SK-N-SH treated with all-trans-retinoic acid at 6 μM for 48 hours (cell line): Measurements from ENCODE around the gene SRPK2.

Experiments
- ATAC-seq: fragments of 200-7000 bp; cut with Tn5 transposase; 3 replicates; pipeline ENCODE4 v1.9.1; 2020; ENCODE audit warnings: mild to moderate bottlenecking, moderate library complexity
- ARNTL ChIP-seq: fragments of 450-650 bp; formaldehyde crosslinking; IDR thresholded peaks from 2 replicates; pipeline ENCODE4 v1.5.0; 2020; ENCODE audit warnings: low read depth, mild to moderate bottlenecking, moderate library complexity, borderline replicate concordance
- BACH2 ChIP-seq: fragments of 250-450 bp; sonication (Bioruptor Pico); IDR thresholded peaks from 2 replicates; pipeline ENCODE4 v1.9.0; 2021; ENCODE audit warnings: mild to moderate bottlenecking, borderline replicate concordance
- CSDC2 ChIP-seq: fragments of 250-450 bp; sonication (Bioruptor Pico); IDR thresholded peaks from 2 replicates; pipeline ENCODE4 v1.5.0; 2020; ENCODE audit warnings: mild to moderate bottlenecking, moderate library complexity
- CSRNP3 ChIP-seq: fragments of 250-450 bp; sonication (Bioruptor Pico); IDR thresholded peaks from 2 replicates; pipeline ENCODE4 v1.5.1; 2021; ENCODE audit warnings: mild to moderate bottlenecking, moderate library complexity
- GLIS3 ChIP-seq: fragments of 250-450 bp; sonication (Bioruptor Pico); IDR thresholded peaks from 2 replicates; pipeline ENCODE4 v1.5.0; 2020; ENCODE audit warnings: mild to moderate bottlenecking, moderate library complexity
- ISL1 ChIP-seq: fragments of 250-450 bp; sonication (Bioruptor Pico); IDR thresholded peaks from 2 replicates; pipeline ENCODE4 v2.1.2; 2022; ENCODE audit warnings: mild to moderate bottlenecking, moderate library complexity
- OSR1 ChIP-seq: fragments of 250-450 bp; sonication (Bioruptor Pico); IDR thresholded peaks from 2 replicates; pipeline ENCODE4 v1.8.0; 2022; ENCODE audit warnings: moderate library complexity, mild to moderate bottlenecking, inconsistent platforms
- PATZ1 ChIP-seq: fragments of 250-450 bp; sonication (Bioruptor Pico); IDR thresholded peaks from 2 replicates; pipeline ENCODE4 v1.8.0; 2020; ENCODE audit warnings: mild to moderate bottlenecking, moderate library complexity, borderline replicate concordance
- POU6F1 ChIP-seq: fragments of 250-450 bp; sonication (Bioruptor Pico); IDR thresholded peaks from 2 replicates; pipeline ENCODE4 v1.8.0; 2021; ENCODE audit warnings: low read depth, mild to moderate bottlenecking, moderate library complexity, borderline replicate concordance
- PPARA ChIP-seq: fragments of 250-450 bp; sonication (Bioruptor Pico); IDR thresholded peaks from 2 replicates; pipeline ENCODE4 v1.5.0; 2020; ENCODE audit warnings: mild to moderate bottlenecking, borderline replicate concordance
- RARB ChIP-seq: fragments of 250-450 bp; sonication (Bioruptor Pico); IDR thresholded peaks from 2 replicates; pipeline ENCODE4 v1.8.0; 2021; ENCODE audit warnings: mild to moderate bottlenecking, moderate library complexity
- SNAI2 ChIP-seq: fragments of 250-450 bp; sonication (Bioruptor Pico); IDR thresholded peaks from 2 replicates; pipeline ENCODE4 v1.5.0; 2020; ENCODE audit warnings: mild to moderate bottlenecking, moderate library complexity
- TCF4 ChIP-seq: fragments of 250-450 bp; sonication (Bioruptor Pico); IDR thresholded peaks from 2 replicates; pipeline ENCODE4 v1.8.0; 2021; ENCODE audit warnings: mild to moderate bottlenecking, moderate library complexity, borderline replicate concordance
- TOX ChIP-seq: fragments of 250-450 bp; sonication (Bioruptor Pico); IDR thresholded peaks from 2 replicates; pipeline ENCODE4 v1.8.0; 2021; ENCODE audit warnings: mild to moderate bottlenecking, moderate library complexity, borderline replicate concordance
- TSHZ2 ChIP-seq: fragments of 250-450 bp; sonication (Bioruptor Pico); IDR thresholded peaks from 2 replicates; pipeline ENCODE4 v1.5.0; 2020; ENCODE audit warnings: mild to moderate bottlenecking, moderate library complexity
- ZC3H10 ChIP-seq: fragments of 250-450 bp; sonication (Bioruptor Pico); IDR thresholded peaks from 2 replicates; pipeline ENCODE4 v1.5.1; 2021; ENCODE audit warnings: mild to moderate bottlenecking, moderate library complexity
- ZFP3 ChIP-seq: fragments of 250-450 bp; sonication (Bioruptor Pico); IDR thresholded peaks from 2 replicates; pipeline ENCODE4 v1.5.0; 2020; ENCODE audit warnings: mild to moderate bottlenecking, moderate library complexity
- ZFP30 ChIP-seq: fragments of 450-650 bp; formaldehyde crosslinking; IDR thresholded peaks from 2 replicates; pipeline ENCODE4 v1.5.0; 2022; ENCODE audit warnings: mild to moderate bottlenecking, moderate library complexity
- ZNF565 ChIP-seq: fragments of 450-650 bp; formaldehyde crosslinking; conservative IDR thresholded peaks from 2 replicates; pipeline ENCODE4 v1.5.0; 2020; ENCODE audit warnings: low read depth, mild to moderate bottlenecking, moderate library complexity
- ZNF70 ChIP-seq: fragments of 450-650 bp; formaldehyde crosslinking; IDR thresholded peaks from 2 replicates; pipeline ENCODE4 v1.5.0; 2020; ENCODE audit warnings: mild to moderate bottlenecking, moderate library complexity
- ZNF8 ChIP-seq: fragments of 450-650 bp; formaldehyde crosslinking; IDR thresholded peaks from 2 replicates; pipeline ENCODE4 v1.5.0; 2020; ENCODE audit warnings: mild to moderate bottlenecking, moderate library complexity

SRPK2 gene

GRCh38 chr7:105249216-105249615, 139.5 kb downstream of the SRPK2 start:
- peak; percentile 43; the same call in 2 of the 3 replicates for ATAC-seq
- TF ChIP-seq BACH2 (CRISPR knock-in tag) (no peak), SNAI2 (CRISPR knock-in tag) (no peak), ISL1 (CRISPR knock-in tag) (no peak), ZFP3 (CRISPR knock-in tag) (no peak), CSRNP3 (CRISPR knock-in tag) (no peak), TCF4 (no peak), ZNF8 (no peak), TOX (no peak), CSDC2 (CRISPR knock-in tag) (no peak), POU6F1 (CRISPR knock-in tag) (no peak), PATZ1 (CRISPR knock-in tag) (no peak), PPARA (no peak), OSR1 (CRISPR knock-in tag) (no peak), ZC3H10 (no peak), ZNF565 (CRISPR knock-in tag) (no peak), GLIS3 (CRISPR knock-in tag) (no peak), RARB (CRISPR knock-in tag) (no peak), ZFP30 (CRISPR knock-in tag) (no peak)

- peak; percentile 27 for ATAC-seq
- TF ChIP-seq CSRNP3 (CRISPR knock-in tag) (no peak), PPARA (no peak), RARB (CRISPR knock-in tag) (no peak), ARNTL (CRISPR knock-in tag) (no peak), OSR1 (CRISPR knock-in tag) (no peak), ZC3H10 (no peak), TSHZ2 (no peak), ISL1 (CRISPR knock-in tag) (0 out of 2 replicates have a peak, but pooled peaks have one; percentile 14)
Observed at GRCh38 chr7:105246679-105247078, 142.0 kb downstream of the SRPK2 start.

GRCh38 chr7:105246256-105246655, 142.5 kb downstream of the SRPK2 start:
- peak; percentile 53 for ATAC-seq
- TF ChIP-seq ZNF70, result no peak
- TF ChIP-seq TSHZ2, result 0 out of 2 replicates have a peak, but pooled peaks have one; percentile 12
- TF ChIP-seq, all 23 proteins: peak for 1
